SKM-1 (cell line): ENCODE measurements around the gene HOXD4.

Experiments used
- DNase-seq: peaks from one replicate; lab custom pipeline; 2025; ENCODE audit not compliant: unreplicated experiment; lab: John Stamatoyannopoulos, UW

HOXD4 gene

DNA sequence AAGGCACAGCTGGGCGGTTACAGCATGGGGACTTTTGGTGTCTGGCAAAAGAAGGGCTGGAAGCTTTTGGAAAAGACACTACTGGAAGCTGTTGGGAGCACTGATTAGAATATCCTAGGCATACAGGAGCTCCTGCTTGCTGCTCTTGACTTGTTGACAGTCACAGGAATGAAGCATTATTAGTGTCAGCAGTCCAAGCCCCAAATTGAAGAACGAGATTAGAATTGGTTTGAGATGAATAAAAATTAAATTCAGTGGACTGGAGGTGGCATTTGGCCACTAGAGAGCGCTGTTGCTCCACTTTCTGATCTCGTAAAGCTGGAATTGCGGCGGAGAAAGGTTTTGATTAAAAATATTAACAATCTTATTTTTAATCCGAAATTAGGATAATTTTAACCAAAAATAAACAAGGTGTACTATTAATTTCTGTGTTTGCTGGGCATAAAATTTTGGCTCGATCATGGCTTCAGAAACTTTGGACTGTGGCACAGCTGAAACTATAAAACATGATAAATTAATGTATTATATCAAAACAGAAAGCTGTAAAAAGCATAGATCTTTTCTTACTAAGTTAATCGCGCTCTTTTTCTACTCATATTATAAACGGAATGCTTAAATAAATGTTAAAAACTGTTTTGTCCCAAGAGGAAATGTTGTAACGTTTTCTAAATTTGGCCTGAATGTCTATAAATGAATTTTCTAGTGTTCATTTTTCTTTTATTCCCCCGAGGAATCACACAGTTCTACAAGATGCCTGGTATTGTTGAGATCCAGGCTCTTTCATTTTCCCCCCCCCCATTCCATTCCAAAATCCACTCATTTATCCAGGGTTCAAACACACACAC, 24.2 kb upstream of the HOXD4 start:
- peak; percentile 42 for DNase-seq

DNA sequence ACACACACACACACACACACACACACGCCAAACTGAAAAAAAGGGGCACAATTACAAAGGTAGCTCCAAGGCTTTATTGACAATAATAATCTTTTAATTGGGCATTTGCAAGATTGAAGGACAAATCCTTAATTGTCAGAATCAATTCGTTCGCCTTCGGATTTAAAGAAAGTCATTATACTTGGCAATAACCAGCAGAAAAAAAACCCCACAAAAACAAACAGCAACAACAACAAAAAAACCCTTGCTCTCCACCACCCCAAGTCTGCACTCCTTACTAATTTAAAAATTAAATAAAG, 23.6 kb upstream of the HOXD4 start:
- DNase-seq: no peak

DNA sequence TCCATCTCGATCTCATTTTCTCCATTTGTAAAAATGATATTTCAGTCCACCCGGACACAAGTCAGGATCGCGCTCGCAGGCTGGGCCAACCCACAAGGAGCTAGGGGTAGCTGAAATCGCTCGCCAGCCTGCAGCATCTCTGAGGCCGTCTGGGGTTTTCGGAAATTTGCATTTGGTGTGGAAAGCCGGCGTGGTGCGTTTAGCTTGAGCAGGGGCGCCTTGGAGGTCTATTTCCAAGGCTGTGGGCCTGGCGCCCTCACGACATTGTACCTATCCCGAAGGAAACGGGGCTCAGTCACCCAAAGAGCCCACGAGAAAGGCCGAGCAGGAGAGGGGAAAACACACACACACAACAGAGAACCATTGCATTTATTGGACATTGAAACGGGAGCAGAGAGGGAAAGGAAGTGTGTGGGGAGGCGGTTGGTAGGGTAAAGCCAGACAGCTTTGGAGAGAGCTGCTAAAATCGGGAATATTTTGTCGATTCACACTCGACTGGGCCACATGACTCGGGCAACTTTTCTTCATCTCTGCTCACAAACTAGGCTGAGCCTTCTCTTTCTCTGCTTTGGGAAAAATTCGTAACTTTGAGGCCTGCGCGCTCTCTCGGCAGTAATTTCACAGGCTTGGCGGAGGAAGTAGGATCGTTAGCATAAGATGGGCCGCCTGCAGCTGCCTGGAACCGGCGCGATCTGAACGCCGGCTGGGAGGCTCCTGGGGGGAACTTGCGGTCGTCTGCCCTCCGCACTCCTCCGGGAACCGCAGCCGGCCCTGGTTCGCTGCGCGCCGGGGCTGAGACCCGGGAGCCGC, 23.0 kb upstream of the HOXD4 start:
- DNase-seq: no peak

GRCh38 chr2:176128982-176129796, 22.2 kb upstream of the HOXD4 start, which contains the start of gene HOXD8:
Gene HOXD8, plus strand, starts transcription at chr2:176129705. Its CDS starts 662 bp downstream, at chr2:176130367.
- DNase-seq: no peak

- DNase-seq: no peak
These were observed 21.6 kb upstream of the HOXD4 start for GRCh38 chr2:176129813-176130146.

- DNase-seq: no peak
These were observed 21.0 kb upstream of the HOXD4 start for GRCh38 chr2:176130147-176130956.

DNA sequence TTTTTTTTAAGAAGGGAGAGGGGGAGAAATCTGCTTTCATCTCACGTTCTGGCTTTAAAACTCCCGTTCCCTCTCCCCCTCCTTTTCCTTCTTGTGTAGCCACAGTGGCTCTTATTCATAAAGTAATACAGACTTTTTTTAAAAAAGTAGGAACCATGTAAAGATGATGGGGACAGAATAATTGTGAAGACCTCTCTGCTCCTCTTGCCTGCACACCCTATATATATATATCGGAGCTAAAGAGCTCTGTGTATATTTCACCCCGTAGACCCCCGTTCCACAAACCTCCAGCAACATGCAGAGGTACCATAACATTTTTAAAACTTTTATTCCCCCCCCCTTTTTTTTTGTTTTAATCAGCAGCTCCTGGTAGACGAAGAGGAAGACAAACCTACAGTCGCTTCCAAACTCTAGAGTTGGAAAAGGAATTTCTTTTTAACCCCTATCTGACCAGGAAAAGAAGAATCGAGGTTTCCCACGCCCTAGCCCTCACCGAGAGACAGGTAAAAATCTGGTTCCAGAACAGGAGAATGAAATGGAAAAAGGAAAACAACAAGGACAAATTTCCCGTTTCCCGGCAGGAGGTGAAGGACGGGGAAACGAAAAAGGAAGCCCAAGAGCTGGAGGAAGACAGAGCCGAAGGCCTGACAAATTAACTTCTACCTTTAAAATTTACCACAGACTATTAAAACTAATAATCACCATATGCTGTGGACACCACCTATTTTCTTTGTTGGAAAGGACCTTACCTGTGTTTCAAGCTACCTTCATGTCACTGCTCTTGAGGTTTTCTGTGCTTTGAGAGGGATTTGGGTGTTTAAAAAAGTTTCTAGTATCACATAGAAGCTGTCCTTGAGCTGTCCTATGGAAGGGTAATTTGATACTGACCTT, 20.1 kb upstream of the HOXD4 start:
- no peak for DNase-seq

- no peak for DNase-seq
These were observed 19.5 kb upstream of the HOXD4 start for GRCh38 chr2:176131848-176132158.

DNA sequence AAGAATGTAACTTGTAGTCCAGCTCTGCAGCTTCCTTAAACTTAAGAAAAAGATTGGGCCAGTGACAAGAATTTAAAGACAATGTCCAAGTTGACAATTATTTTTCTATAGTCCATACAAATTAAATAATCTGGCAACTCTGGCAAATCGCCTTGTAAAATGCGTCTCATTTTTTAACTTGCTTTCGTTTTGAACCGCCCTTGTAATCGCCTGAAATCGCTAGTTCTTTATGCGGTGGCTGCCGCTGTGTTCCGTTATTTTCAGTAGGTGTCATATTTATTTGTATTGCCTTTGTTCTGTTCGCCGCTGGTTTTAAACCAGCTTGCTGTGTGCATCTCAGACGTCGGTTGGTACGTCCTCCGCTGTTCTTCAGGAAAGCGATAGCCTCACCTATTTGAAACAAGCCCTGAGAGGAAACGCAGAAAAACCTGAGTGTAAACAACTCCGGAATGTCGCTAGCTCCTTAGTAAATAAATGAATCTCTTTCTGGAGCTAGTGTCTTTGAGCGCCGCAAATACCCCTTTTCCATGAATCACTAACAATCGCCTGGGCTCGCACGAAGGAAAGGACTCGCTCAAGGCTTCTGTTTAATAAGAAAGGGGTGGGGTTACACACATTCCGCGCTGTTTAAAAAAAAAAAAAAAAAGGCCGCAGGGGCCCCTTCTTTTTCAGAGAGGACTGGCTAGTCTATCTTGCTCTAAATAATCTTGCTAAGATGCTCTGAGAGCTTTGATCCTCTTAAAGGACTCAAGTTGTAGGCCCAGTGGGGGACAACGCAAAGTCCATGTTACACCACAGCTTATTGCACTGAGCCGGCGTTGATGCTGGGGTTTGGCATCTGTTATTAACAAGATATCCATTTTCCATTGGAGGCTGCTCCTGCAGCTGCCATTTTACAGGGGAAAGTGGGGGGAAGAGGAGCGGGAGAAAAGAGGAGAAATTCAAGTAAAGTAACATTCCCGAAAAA, 18.9 kb upstream of the HOXD4 start:
- DNase-seq: no peak

DNA sequence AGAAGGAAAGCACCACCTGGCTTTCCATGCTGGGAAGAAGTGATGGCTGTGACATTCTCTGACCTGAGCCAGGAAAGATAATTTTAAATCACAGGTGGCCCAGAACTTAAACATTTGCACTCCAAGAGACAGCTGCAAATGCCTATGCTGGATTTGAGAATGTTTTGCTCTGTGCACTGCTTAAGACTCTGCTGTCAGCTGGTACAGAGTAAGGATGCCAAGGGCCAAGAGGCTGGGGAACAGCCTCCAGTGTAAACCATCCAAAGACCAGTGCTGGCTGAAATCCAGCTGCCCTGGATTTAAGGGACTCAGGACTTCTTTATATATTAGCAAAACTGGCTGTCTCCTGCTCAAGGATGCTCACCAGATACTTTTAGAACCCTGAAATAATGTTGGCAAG, 18.0 kb upstream of the HOXD4 start:
- DNase-seq: no peak

DNA sequence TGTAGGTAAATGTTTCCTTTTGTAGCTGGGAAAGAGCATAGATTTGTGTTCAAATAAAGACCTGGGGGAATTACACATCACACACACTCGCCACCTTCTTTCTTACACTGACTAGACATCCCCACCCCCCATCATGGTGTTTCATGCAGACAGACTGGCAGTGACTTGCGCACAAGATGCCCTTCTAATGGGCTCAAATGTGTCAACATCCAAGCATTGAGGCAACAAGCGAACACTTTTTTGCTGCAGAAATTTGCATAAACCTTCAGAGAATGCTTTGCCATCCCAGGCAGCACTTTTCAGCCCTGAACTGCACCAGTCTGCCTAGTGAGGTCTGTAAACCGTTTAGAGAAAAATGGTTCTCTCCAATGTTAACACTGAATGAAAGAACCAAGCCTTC, 17.3 kb upstream of the HOXD4 start:
- no peak for DNase-seq

- no peak for DNase-seq
These were observed 16.3 kb upstream of the HOXD4 start for GRCh38 chr2:176135035-176135440.

DNA sequence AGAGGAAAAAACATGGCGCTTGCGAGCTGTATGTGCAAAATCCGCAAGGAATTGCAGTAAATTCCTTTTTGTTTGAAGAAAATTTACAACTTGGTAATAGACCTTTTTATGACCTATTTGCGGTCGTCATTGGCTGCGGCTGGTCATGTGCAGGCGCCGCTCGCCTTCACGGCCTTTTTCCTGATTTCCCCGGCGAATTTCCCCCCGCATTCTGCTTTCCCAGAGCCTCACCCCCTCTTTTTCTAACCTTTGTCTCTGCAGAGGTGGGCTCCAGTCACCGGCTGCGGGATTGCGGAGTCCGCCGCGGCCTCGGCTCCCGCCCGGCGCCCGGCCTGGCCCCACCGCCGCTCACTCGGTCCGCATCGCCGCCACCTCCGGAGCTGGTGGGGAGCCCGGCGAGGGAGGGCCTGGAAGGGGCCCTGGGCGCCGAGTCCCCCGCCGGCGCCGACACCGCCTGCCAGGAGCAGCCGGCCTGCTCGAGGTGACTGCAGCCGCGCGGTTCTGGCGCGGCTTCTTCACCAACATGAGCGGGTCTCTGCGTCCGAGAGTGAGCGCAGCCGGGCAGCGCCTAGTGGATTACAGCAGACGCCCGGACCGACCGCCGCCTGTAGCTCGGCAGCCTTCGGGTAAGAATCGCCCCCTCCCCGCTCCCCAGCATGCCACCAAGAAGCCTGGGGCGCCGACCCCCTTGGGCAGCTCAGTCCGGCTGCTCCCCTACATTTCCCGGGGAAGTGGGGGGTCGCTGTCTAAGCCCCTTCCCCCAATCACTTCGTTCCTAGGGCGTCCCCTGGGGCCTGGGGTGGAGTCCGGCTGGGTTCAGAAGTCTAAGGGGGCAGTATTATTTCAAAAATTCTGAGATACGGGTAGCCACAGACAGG, 14.7 kb upstream of the HOXD4 start:
- DNase-seq: no peak

DNA sequence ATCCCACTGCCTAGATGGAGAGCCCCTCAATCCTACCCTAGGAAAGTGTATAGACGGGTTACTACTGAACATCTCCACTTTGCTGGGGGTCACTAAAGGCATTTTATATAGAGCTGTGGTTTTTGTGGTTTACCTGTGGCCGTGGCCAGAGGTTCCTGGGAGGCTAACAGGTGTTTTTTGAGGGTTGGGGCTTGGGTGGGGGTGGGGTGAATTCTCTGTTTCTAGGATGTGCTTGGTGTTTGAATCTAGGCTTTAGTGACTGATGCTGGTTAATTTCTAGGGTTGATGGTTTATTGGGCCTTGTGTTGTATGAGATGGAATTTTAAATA, 14.1 kb upstream of the HOXD4 start:
- no peak for DNase-seq

DNA sequence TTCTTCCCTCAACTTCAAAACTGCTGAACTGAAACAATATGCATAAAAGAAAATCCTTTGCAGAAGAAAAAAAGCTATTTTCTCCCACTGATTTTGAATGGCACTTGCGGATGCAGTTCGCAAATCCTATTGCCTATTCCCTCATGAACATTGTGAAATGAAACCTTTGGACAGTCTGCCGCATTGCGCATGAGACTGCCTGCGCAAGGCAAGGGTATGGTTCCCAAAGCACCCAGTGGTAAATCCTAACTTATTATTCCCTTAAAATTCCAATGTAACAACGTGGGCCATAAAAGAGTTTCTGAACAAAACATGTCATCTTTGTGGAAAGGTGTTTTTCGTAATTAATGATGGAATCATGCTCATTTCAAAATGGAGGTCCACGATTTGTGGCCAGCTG, 13.4 kb upstream of the HOXD4 start:
- DNase-seq: no peak

- no peak for DNase-seq
These were observed 12.8 kb upstream of the HOXD4 start for GRCh38 chr2:176138526-176138922.

GRCh38 chr2:176138923-176139660, 12.3 kb upstream of the HOXD4 start:
- no peak for DNase-seq
